HG03442 (cell line): ENCODE measurements around the gene MARCKSL1.
A peak's percentile ranks its signal among the peaks of the same experiment; 100 is the strongest.
"Not testable (repeated sequence)": the region's sequence is repeated elsewhere in the genome, so short reads cannot be mapped to it uniquely, and the experiment has no call there.

Source experiments
- ATAC-seq: cut with Tn5 transposase; IDR thresholded peaks from one replicate; pipeline ENCODE4 v1.9.1; 2021; ENCODE audit warnings: mild to moderate bottlenecking, moderate library complexity; ENCODE audit not compliant: unreplicated experiment

The MARCKSL1 gene

GRCh38 chr1:32291708-32292538, 44.1 kb downstream of the MARCKSL1 start, which contains the start of gene HDAC1:
Gene HDAC1 (plus strand): TSS chr1:32292083. CDS start chr1:32292170, 87 bp downstream.
- ATAC-seq, result peak; percentile 95

DNA sequence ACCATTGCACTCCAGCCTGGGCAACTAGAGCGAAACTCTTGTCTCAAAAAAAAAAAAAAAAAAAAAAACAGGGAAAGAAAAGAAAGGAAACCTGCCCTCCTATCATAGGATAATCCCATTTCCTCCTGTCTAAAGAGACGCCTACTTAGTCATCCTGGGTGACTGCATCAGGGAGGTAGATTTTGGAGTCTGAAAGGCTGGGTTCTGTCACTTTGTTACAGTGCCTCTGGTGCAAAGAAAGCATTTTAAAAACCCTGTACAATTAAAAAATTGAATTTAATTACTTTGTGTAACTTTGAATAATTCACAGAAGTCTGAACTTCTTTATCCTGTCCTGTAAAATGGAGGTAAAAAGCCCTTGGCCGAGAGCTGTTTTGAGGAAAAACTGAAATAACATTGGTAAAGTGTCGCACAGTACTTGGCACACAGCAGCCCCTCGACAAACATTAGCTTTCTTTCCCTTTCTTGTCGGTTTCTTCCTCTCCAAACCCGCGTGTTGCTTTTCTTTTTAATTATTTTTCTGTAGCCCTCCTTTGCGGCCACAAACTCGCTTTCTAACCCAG, 44.8 kb downstream of the MARCKSL1 start:
- no peak for ATAC-seq

GRCh38 chr1:32289256-32289655, 46.8 kb downstream of the MARCKSL1 start:
- no peak for ATAC-seq

DNA sequence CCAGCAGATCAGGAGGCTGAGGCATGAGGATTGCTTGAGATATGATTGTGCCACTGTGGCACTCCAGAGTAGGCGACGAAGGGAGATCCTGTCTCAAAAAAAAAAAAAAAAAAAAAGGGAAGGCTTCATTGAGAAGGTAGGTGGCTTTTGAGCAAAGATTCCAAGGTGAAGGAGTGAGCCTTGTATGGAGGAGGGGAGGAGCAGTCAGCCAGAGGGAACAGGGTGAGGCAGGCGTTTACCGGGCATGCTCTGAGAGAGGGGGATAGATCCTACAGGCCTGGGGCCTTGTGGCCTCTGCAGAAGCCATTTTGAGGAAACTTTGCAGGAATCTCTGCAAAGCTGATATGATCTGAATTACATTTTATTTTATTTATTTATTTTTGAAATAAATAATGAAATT, 49.3 kb downstream of the MARCKSL1 start:
- no peak for ATAC-seq

DNA sequence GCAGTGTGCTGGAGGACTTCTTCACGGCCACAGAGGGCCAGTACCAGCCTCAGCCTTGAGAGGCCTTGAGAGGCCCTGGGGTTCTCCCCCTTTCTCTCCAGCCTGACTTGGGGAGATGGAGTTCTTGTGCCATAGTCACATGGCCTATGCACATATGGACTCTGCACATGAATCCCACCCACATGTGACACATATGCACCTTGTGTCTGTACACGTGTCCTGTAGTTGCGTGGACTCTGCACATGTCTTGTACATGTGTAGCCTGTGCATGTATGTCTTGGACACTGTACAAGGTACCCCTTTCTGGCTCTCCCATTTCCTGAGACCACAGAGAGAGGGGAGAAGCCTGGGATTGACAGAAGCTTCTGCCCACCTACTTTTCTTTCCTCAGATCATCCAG, 50.4 kb downstream of the MARCKSL1 start:
- ATAC-seq, result no peak

- ATAC-seq, result not testable (repeated sequence)
Measured at GRCh38 chr1:32284777-32285176, 51.3 kb downstream of the MARCKSL1 start.
